UCSD-AML1 (cell line): Measurements from ENCODE around the gene MICAL3.

ENCODE experiments used
- DNase-seq: peaks from one replicate; lab custom pipeline; 2025; ENCODE audit not compliant: unreplicated experiment; lab: John Stamatoyannopoulos, UW

The MICAL3 gene

DNA sequence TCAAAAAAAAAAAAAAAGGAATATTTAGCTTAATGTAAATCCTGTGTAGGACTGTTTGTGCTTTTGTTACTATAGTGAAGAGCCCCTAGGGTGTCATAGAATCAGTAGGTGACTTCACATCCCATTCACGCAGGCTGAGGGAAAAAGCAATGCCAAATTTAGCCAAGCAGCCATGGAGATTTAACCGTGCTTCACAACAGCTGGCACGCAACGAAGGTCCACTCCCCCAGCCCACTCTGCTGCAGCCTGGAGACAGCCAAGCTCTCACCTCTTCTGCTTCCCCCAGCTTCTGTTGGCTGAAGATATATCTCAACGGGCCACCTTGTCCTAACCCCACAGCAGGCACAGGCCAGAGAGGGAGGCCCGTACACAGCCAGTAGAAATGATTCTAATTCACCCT is 171.3 kb downstream of the MICAL3 start:
- DNase-seq, result no peak

DNA sequence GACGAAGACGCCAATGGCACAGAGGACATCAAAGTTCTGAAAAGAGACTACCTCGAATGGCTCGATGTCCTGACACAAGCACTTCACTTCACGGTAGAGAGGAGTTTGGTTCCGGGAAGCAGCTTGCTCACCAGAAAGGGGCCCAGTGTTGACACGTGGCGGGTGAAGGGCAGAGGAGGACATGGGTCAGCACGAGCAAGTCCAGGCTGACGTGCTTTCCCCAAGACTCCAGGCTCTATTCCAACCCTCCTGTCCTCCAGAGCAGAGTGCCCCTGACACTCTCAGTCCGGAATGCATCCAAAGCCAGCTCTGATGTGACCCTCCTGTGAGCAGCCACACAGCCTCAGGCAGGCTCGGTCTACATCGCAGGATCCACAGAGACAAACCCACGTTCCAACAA is 172.6 kb downstream of the MICAL3 start:
- no peak for DNase-seq

DNA sequence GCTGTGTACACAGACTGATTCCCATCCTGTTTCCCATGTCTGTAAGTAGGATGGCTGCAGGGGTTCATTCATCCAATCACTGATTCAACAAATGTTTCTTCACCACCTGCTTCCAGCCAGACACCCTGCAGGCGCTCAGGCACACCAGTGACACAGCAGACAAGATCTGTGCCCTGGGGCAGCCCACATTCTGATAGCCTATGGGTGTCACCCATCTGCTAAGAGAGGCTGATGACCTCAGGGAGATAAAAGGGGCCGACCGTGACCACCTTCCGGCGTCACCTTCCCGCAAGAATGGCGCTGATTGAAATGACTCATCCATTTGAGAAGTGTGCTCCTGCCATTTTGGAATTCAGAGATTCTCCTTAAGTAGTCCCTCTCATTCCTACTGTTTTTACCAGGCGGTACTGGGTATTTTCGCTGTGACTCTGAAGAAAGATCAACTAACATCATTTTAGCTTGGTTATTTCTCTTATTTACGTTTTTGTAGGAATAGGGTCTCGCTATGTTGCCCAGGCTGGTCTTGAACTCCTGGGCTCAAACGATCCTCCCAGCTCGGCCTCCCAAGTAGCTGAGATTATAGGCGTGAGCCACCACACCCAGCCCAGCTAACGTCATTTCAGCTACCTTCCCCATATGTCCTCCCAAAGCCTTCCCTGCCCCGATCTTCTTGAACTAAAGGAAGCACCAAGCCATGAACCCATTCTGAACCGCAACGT is 176.8 kb downstream of the MICAL3 start:
- DNase-seq, result no peak

DNA sequence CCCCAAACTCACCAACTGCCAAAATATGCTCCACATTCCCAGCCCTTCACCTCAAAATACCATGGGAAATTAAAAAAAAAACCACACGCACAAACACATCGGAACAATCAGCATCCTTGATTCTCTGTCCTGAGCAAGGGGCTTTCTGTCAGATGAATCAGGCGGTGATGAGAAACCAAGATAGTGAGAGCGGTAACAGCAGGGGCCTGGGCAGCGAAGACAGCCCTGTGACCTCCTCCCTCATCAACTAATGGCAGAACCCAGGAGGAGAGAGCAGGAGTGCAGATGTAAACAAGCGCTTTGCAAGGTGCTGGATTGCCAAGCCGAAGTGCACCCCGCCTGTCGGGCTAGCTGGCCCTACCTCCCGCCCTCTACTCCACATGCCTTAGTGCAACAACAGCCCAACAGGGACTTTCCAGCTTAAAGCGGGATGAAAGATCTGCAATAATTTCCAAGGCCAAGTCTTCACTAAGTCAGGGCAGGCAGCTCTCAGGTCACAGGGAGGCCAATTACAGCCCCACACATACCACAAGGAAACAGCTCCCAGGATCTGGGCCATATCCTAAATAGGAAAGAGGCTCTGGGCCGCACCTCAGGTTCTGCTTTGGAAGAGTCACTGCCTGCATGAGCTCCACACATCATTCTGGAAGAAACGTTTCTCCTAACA is 177.9 kb downstream of the MICAL3 start:
- no peak for DNase-seq

GRCh38 chr22:17845790-17846189 is 178.6 kb downstream of the MICAL3 start:
- DNase-seq, result no peak

GRCh38 chr22:17845327-17845726 is 179.0 kb downstream of the MICAL3 start:
- DNase-seq, result no peak

- no peak for DNase-seq
Observed at GRCh38 chr22:17844150-17844549, 180.2 kb downstream of the MICAL3 start.

DNA sequence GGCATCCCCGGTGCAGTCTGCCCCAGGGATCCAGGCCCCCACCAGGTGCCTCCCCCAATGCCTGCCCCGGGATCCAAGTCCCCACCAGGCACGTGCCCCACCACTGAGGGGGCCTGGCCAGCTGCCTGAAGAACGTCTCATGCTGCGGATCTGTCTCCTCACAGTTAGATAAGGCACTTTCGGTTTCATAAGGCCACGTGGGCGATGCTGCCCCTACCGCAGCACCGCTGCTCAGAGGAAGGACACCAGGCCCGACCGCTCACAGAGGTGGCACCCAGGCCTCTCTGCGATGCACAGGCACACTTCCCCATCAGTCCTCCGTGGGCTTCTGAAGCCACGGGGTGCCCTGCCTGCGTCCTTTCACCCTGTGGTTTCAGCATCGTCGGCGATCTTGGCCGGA is 182.0 kb downstream of the MICAL3 start:
- no peak for DNase-seq

DNA sequence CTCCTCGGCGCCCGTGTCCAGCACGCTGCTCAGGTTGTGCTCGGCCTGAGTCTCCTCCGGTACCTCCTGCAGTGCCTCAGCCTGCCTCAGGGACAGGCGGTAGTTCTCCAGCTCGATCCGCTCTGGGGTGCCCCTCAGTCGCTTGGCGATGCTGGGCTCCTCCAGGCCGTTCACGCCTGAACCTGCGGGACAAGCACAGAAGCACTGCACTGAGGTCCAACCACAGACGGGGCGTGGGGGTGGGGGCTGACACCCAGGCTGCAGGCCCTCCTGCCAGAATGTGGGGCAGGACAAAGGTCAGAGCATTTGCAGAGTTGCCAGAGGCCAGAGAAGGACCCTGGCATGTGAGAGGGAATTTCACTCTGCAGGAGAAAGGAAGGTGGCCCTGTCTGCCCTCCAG is 182.5 kb downstream of the MICAL3 start:
- DNase-seq, result no peak

GRCh38 chr22:17838180-17838865 is 186.0 kb downstream of the MICAL3 start:
- no peak for DNase-seq

DNA sequence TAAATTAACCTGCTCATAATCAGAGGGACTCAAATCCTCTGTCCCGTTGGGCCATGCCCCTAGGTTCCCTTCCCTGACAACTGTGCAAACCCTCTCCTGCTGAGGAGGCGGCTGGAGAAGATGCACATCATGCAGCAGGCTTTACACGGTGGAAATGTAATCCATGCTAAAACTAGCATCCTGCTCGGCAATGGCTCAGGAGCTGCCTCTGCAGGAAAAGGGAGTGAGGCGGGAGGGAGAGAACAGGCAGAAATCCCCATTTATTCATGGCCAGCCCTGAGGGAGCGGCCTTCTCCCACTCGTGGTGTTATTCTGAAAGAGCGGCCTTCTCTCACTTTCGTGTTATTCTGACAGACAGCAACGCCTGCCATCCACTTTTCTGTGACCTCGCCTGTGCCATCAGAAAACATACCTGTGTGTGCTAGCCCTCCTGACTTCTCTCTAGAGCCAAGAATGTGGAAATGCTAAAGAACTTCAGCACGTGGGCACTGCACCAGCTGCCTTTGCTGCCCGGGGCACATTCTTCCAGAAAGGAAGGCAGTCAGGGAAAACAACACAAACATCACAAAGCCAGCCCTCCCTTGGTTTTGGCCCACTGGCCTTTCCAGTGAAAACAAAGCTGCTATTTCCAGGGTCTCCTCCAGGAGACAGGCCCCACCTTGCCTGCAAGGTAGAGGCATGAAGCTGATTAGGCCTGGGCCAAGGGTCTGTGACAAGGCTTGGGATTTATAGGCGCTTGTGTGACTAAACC is 187.2 kb downstream of the MICAL3 start:
- no peak for DNase-seq

- DNase-seq, result no peak
Observed at GRCh38 chr22:17835256-17835655, 189.1 kb downstream of the MICAL3 start.

DNA sequence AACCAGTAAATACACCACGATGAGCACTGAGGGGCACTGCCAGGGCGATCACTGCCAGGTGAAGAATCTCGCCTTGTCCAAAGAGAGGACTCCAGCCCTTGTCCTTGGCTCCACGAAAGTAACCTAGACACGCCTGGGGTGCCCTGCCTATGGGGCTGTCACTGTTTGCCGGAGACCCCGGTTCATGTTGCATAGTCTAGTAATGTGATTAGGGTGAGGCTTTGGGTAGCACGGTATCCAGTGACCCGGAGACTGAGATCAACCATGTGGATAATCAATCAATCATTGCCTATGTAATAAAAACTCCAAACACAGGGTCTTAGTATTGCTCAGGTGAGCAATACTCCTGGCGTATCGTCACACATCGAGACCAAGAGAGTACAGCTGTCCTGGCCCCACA is 190.9 kb downstream of the MICAL3 start:
- DNase-seq, result no peak

DNA sequence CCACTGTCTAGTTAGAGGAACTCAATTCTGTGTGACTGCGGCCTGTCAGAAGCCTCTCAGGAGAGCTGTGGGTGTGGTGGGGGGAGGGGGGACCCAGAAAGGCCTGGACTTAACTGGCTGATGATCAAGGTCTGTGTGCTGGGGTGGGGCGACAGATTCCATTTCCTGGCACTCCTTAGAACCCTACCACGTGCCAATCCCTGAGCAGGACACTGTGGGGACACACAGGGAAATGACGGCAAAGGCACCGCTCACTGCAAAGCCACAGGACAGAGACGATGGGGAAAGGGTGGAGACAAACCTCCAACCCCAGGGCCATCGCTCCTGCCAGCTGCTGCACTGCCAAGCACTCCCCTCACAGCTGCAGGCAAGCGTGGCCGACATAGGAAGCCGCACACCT is 191.7 kb downstream of the MICAL3 start:
- no peak for DNase-seq

DNA sequence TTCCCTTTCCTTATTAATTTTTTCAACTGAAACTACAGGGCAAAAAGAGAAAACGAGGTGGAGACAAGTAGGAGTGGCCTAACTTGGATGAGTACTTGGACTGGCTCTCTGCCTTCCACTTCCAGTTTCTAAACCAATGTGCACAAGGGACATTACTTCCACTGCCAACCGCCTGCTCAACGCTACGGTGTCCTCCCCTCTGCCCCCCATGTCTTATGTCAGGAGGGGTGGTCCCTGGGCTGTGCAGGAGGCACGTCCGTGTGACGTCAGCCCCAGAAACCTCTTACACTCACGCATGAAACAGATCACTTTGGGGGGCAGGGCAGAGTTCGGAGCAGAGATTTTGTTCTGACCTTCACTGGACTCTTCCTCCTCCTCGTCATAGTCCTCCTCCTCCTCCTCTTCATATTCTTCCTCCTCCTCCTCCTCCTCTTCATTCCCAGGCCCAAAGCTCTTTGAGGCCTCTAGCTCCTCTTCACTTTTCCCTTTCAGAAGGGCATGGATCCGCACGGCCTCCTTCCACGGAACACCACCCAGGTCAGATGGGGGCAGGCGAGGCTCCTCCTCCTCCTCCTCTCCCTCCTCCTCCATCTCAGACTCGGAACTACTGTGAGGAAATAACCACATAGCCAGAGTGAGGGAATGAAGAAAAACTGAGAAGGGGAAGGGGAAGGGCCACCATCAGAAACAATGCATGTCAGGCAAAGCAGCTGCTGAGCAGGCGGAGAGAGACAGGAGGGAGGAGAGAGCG is 192.7 kb downstream of the MICAL3 start:
- DNase-seq, result no peak

DNA sequence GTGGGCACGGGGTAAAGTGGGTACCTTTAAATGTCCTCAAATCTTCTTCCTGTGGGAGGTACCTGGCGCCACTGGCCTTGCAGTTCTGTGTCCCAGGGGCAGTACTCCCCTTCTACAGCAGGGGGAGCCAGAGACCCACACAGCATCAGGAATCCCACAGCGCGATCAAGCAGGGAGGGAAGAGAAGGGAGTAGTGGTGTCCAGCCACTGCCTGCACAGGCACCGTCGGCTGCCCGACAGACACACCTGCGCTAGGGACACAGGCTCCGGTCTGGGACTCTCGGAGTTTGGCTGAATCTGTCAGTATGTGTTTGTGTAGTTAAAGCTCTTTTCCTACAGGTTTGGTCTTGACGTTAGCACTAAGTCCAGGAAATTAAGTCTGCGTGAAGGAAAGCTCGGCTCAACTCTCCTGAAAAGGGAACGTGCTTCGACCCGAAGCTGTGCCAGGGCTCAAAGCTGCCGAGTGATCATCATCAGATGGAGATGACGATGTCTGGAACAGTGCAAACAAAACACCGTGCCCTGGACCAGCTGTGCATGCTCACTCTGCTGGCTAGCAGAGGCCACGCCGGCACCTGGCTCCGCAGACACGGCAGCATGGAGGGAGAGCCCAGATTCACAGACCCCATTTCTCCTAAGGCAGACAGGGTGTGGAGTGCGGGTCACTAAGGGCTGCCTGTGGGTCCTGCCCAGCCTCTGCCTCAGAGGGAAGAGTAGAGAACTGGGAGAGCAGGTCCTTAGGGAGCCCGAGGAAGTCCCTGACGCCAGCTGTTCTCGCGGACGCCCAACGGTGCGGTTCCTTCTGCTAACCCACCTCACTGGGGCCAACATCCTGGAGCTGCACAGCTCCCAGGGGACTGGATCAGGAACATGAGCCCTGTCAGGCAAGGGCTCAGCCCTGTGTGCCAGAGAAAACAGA is 194.1 kb downstream of the MICAL3 start:
- peak; percentile 75 for DNase-seq

DNA sequence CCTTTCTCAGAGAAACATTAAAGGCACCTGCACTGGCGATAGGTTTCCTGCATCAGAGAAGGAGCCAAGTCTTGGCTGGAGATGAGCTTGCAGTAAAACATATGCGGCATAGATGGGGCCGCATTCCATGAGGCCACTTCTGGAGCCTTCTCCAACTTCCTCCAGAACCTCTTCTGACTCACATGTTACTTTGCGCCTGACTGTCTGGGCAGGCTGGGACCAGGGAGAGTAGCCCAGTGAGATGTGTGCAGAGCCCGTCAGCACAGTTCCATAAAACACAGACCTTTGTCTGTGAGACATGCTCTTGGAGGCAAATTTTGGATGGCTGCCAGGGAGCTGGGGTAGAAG is 194.7 kb downstream of the MICAL3 start:
- no peak for DNase-seq

DNA sequence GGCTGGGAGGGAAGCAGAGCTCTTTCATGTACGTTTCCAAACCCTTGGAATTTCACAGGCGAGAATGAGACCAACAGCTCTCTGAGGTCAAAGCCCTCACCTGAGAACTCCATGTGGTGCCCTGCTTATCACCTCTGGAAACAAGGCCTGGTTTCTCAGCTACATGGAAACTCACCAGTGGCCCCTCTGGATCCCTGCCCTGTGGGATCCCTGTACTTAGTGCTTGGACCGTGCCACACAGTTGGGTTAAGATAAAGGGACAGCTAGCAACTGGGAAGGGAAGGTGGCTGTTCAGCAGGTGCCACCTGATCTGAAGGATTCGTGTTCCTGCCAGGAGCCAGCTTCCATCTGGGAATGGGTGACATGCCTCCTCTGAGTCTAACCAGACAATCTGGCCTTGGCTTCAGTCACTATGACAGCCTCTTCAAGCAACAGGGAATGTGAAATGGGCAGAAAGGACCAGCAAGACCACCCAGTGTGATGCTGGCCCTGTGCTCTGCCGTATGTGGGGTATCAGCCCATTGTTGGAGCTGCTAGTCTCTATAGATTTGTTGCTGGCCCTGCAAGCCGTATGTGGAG is 195.8 kb downstream of the MICAL3 start:
- no peak for DNase-seq

- no peak for DNase-seq
Observed at GRCh38 chr22:17827466-17827865, 196.9 kb downstream of the MICAL3 start.
